ENCODE data around the gene ADGRF1.

The ADGRF1 gene

GRCh38 chr6:47007657-47008396 lies 34.3 kb downstream of the ADGRF1 start:
- no peak for TF ChIP-seq CTCF (IDR thresholded peaks at IDR 0.05)
- H3K9me3 ChIP-seq: no peaks in the 10 kb centered on the region
- H3K27ac ChIP-seq: no peak overlapping the region
- no peaks in the 10 kb centered on the region for H3K4me1 ChIP-seq (ENCODE audit: control insufficient read depth in 1 of 2, insufficient read depth in 1 of 2, low read depth in 1 of 2, low read length in 1 of 2)
- H3K36me3 ChIP-seq: no peaks in the 10 kb centered on the region
- no peaks in the 10 kb centered on the region for H3K27me3 ChIP-seq
- H3K4me3 ChIP-seq (ENCODE audit: low read depth in 1 of 2, low read length in 1 of 2): no peak overlapping the region

- Histone ChIP-seq H3K4me3 (ENCODE audit: low read depth in 1 of 2, low read length in 1 of 2) (no peak overlapping the region), H3K4me1 (ENCODE audit: control insufficient read depth in 1 of 2, insufficient read depth in 1 of 2, low read depth in 1 of 2, low read length in 1 of 2) (no peaks in the 10 kb centered on the region), H3K36me3 (no peaks in the 10 kb centered on the region), H3K27me3 (no peaks in the 10 kb centered on the region), H3K9me3 (no peaks in the 10 kb centered on the region), H3K27ac (no peak overlapping the region)
- no peak for TF ChIP-seq CTCF (IDR thresholded peaks at IDR 0.05)
These were observed 36.6 kb downstream of the ADGRF1 start for GRCh38 chr6:47005486-47005885.

- H3K27ac ChIP-seq: no peak overlapping the region
- no peak for TF ChIP-seq CTCF (IDR thresholded peaks at IDR 0.05)
These were observed 37.7 kb downstream of the ADGRF1 start for GRCh38 chr6:47004463-47004862.

GRCh38 chr6:47000842-47001241 lies 41.3 kb downstream of the ADGRF1 start:
- Histone ChIP-seq H3K4me3 (ENCODE audit: low read depth in 1 of 2, low read length in 1 of 2) (no peak overlapping the region), H3K4me1 (ENCODE audit: control insufficient read depth in 1 of 2, insufficient read depth in 1 of 2, low read depth in 1 of 2, low read length in 1 of 2) (no peaks in the 10 kb centered on the region), H3K9me3 (no peaks in the 10 kb centered on the region), H3K27me3 (no peaks in the 10 kb centered on the region), H3K36me3 (no peaks in the 10 kb centered on the region), H3K27ac (no peak overlapping the region)
- TF ChIP-seq CTCF (IDR thresholded peaks at IDR 0.05): no peak

More at GRCh38 chr6:47004463-47004862, 37.7 kb downstream of the ADGRF1 start:
- H3K27me3 ChIP-seq: no peaks in the 10 kb centered on the region
- no peaks in the 10 kb centered on the region for H3K9me3 ChIP-seq
- H3K4me1 ChIP-seq (ENCODE audit: control insufficient read depth in 1 of 2, insufficient read depth in 1 of 2, low read depth in 1 of 2, low read length in 1 of 2): no peaks in the 10 kb centered on the region
- no peaks in the 10 kb centered on the region for H3K36me3 ChIP-seq
- no peak overlapping the region for H3K4me3 ChIP-seq (ENCODE audit: low read depth in 1 of 2, low read length in 1 of 2)

GRCh38 chr6:46998436-46999017 lies 43.6 kb downstream of the ADGRF1 start:
- Histone ChIP-seq H3K4me3 (ENCODE audit: low read depth in 1 of 2, low read length in 1 of 2) (no peak overlapping the region), H3K36me3 (no peaks in the 10 kb centered on the region), H3K27me3 (no peaks in the 10 kb centered on the region), H3K4me1 (ENCODE audit: control insufficient read depth in 1 of 2, insufficient read depth in 1 of 2, low read depth in 1 of 2, low read length in 1 of 2) (no peaks in the 10 kb centered on the region), H3K27ac (no peak overlapping the region), H3K9me3 (no peaks in the 10 kb centered on the region)
- TF ChIP-seq CTCF (IDR thresholded peaks at IDR 0.05): no peak
